Measurements from ENCODE around the gene NUP37. TPM values are rescaled to one million over a fixed set of nuclear protein-coding genes. Genes with fewer than 3 reads are reported as not detected.
A peak's percentile ranks its signal among the peaks of the same experiment; 100 is the strongest.
"Not testable (repeated sequence)": the region's sequence is repeated elsewhere in the genome, so short reads cannot be mapped to it uniquely, and the experiment has no call there.

Gene NUP37, protein sequence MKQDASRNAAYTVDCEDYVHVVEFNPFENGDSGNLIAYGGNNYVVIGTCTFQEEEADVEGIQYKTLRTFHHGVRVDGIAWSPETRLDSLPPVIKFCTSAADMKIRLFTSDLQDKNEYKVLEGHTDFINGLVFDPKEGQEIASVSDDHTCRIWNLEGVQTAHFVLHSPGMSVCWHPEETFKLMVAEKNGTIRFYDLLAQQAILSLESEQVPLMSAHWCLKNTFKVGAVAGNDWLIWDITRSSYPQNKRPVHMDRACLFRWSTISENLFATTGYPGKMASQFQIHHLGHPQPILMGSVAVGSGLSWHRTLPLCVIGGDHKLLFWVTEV
- polyA plus RNA-seq (ENCODE audit: insufficient read length) = 15.8 TPM

DNA sequence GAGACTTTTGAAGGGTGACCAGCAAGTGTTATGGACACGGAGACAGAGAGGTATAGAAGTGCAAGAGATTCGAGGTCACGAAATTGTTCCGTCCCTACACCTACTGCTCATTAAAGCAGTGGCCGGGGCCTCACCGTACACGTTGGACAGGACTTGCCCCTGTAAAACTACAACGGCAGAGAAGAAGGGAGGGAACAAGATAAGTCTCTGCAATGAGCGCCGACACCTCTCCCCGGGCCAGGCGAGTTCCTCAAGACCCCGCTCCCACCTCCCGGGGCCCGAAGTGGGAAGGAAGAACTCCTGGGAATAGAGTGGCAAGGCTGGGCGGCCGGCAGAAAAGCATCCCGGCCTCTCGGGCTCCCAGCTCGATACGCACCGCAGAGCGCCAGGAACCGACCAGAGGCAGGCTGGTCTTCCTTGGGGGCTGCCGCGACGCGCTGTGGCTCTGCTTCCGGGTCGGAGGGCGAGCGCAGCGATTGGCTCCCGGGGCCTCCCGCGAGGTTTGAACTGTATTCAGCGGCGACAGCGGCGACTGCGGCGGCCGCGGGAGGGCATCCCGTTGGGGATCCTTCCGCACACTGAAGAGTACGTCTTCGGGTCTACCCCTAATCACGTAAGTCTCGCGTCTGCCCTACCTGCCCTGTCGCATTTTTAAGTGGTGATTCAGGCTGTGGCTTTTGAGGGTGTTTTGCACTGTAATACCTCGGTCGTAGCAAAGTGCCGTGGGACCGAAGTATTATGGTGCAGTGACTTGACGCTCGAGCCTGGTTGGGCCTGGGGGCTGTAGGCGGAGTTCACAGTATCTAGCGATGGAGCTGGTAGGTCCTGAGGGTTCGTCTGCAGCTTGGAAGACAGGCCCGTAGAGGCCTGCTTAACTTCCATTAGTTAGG is at the start of gene NUP37, which contains the start of gene PARPBP:
NUP37 (minus strand) TSS at position 441 of the 890 bp plus-strand sequence. CDS start 1,596 bp downstream, outside the sequence.
PARPBP (plus strand) TSS at position 510 of the 890 bp plus-strand sequence. CDS start 3,706 bp downstream, outside the sequence.
- peak; percentile 91 for DNase-seq

DNA sequence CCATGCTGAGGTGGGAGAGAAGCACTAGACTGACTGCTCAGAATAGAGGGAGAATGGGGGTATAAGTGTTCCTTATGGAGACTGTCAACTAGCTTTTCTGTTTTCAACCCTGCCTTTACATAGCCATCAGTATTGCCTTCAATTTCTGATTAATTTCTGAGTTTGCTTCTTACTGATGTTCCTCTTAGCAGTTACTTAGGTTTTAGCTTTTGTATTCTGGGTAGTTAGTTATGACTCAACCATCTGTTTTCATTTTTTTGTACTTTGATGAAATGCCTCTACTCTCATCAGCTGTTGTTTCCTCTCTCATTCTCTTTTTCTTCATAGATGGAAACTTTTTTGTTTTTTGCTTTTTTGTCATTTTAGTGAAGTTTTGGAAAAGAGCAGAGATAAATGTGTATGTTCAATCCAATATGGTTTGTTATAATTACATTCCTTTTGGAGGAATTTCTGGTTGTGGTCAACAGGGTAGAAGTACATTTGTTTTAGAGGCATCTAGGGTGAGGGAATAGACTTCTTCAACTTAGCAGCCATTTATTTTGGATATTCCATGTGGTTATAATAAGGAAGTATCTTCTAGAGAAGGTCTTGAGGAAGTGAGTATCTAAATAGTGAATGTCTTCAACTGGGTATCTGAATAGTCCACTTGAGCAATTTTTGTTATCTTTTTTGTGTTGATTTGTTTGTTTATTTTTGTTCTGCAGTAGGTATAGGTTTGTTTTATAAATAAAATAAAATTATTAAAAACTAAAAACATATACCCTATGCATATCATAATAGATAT is 48.1 kb upstream of the NUP37 start:
- DNase-seq = no peak

DNA sequence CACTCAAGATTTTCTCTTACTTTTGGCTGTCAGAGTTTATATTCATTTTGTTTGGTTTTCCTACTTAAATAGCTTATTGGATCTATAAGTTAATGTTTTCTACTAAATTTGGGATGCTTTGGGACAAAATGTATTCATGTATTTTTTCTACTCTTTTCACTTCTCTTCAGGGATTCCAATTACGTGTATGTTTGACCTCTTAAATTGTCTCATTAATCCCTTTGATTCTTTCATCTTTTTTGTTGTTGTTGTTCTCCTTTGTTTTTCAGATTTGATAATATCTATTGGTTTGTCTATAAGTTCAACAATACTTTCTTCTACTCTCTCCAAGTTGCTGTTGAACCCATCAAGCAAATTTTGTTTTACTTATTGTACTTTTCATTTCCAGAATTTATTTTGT is 43.5 kb upstream of the NUP37 start:
- DNase-seq = no peak

DNA sequence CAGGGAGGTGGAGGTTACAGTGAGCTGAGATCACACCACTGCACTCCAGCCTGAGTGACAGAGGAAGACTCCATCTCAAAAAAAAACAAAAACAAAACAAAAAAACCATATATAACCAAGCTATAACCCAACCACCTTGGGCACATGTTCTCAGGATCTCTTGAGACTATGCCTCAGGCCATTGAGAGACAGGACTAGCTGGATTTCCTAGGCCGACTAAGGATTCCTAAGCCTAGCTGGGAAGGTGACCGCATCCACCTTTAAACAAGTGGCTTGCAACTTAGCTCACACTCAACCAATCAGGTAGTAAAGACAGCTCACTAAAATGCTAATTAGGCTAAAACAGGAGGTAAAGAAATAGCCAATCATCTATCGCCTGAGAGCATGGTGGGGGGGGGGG is 35.3 kb upstream of the NUP37 start:
- not testable (repeated sequence) for DNase-seq

DNA sequence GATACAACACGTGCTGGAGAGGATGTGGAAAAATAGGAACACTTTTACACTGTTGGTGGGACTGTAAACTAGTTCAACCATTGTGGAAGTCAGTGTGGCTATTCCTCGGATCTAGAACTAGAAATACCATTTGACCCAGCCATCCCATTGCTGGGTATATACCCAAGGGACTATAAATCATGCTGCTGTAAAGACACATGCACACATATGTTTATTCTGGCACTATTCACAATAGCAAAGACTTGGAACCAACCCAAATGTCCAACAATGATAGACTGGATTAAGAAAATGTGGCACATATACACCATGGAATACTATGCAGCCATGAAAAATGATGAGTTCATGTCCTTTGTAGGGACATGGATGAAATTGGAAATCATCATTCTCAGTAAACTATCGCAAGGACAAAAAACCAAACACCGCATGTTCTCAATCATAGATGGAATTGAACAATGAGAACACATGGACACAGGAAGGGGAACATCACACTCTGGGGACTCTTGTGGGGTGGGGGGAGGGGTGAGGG is 27.2 kb upstream of the NUP37 start:
- not testable (repeated sequence) for DNase-seq

DNA sequence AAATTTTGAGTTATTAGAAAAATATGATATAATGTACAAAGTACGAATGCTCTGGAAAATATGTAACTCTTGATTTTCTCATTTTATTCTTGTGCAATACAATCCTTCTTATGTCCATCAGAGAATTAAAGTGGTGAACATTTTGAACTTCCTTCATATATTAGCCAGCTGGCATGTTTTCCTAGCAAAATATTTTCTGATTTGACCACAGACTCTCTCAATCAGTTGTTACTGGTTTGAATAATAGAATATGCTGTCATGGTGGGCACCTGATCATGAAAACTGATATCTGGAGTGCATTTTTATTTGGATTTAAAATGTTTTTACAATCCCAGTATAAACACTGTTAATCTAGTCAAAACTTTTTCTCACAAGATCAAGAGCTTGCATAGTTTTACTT is 24.3 kb upstream of the NUP37 start:
- no peak for DNase-seq

DNA sequence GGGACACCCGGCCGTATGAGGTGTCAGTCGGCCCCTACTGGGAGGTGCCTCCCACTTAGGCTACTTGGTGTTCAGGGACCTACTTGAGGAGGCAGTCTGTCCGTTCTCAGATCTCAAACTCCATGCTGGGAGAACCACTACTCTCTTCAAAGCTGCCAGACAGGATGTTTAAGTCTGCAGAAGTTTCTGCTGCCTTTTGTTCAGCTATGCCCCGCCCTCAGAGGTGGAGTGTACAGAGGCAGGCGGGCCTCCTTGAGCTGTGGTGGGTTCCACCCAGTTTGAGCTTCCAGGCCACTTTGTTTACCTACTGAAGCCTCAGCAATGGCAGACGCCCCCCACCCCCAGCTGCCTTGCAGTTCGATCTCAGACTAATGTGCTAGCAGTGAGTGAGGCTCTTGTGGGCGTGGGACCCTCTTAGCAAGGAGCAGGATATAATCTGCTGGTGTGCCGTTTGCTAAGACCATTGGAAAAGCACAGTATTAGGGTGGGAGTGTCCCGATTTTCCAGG is 23.0 kb upstream of the NUP37 start:
- DNase-seq = not testable (repeated sequence)

DNA sequence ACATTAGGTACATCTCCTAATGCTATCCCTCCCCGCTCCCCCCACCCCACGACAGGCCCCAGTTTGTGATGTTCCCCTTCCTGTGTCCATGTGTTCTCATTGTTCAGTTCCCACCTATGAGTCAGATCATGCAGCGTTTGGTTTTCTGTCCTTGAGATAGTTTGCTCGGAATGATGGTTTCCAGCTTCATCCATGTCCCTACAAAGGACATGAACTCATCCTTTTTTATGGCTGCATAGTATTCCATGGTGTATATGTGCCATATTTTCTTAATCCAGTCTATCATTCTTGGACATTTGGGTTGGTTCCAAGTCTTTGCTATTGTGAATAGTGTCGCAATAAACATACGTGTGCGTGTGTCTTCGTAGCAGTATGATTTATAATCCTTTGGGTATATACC is 17.7 kb upstream of the NUP37 start:
- DNase-seq = not testable (repeated sequence)

DNA sequence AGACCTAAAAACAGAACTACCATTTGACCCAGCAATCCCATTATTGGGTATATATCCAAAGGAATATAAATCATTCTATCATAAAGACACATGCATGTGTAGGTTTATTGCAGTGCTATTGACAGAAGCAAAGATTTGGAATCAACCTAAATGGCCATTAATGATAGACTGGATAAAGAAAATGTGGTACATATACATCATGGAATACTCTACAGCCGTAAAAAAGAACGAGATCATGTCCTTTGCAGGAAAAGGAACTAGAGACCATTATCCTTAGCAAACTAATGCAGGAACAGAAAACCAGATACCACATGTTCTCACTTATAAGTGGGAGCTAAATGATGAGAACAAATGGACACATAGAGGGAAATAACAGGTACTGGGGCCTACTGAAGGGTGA is 11.5 kb upstream of the NUP37 start:
- DNase-seq = not testable (repeated sequence)

DNA sequence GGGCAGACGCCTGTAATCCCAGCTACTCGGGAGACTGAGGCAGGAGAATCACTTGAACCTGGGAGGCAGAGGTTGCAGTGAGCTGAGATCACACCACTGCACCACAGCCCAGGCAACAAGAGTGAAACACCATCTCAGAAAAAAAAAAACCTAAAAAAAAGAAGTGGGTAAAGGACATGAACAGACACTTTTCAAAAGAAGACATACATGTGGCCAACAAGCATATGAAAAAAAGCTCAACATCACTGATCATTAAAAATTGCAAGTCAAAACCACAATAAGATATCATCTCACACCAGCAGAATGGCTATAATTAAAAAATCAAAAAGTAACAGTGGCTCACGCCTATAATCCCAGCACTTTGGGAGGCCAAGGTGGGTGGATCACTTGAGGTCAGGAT is 10.8 kb upstream of the NUP37 start:
- DNase-seq = not testable (repeated sequence)

DNA sequence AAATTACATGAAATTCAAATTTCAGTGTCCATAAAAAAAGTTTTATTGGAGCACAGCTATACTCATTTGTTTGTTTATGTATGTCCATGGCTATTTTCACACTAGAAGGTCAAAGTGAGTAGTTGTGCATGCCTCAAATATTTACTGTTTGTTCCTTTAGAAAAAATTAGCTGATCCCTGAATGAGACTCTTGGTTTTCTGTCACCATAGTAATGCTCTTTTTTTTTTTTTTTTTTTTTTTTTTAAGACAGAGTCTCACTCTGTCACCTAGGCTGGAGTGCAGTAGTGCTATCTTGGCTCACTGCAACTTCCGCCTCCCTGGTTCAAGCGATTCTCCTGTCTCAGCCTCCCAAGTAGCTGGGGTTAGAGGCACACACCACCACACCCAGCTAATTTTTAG is 1.4 kb upstream of the NUP37 start:
- not testable (repeated sequence) for DNase-seq

DNA sequence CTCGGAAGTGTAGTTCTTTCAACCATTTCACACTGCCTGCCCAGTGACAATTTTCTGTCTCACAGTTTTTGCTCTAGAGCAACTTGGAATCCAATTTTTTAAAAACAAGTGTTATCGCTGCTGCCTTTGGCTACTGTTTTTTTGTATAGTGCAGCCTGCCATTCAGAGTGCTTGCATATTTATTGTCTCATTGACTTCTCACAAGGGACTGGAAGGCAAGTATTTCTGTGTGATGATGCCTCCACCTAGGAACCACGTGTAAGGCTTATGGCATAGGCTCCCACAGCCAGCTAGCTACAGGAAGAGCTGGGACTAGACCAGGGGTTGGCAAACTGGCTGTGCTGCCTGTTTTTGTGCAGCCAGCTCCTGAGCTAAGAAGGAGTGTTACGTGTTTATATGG is 972 bp upstream of the NUP37 start:
- no peak for DNase-seq

DNA sequence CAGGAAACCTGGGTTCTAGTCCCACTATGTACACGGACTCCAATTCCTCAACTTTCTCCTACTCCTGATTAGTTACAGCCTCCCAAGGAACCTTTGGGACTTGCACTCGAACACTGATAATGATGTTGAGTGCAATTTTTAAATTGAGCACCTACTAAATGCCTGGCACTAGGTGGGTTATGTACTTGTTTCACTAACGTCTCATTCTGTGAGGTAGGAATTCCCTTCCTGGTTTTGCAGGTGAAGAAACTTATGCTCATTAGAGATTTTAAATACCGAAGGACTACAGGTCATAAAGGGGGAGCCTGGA is 605 bp upstream of the NUP37 start:
- no peak for DNase-seq

DNA sequence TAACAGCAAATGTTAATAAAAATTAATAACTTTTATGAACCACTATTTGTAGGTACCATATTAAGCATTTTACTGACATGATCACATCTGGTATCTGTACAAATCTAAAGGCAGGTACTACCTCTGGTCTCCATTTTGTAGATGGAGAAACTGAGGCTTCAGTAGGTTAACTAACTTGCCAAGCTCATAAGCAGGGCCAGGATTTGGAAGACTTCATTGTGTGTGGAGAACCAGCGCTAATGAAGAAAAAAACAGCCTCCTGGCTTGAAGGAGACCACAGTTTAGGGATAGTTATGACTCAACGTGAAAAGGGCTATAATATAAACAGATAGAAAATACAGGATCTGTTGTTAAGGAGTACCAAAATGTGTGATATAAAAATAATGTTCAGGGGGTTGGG is 1.0 kb downstream of the NUP37 start:
- no peak for DNase-seq

DNA sequence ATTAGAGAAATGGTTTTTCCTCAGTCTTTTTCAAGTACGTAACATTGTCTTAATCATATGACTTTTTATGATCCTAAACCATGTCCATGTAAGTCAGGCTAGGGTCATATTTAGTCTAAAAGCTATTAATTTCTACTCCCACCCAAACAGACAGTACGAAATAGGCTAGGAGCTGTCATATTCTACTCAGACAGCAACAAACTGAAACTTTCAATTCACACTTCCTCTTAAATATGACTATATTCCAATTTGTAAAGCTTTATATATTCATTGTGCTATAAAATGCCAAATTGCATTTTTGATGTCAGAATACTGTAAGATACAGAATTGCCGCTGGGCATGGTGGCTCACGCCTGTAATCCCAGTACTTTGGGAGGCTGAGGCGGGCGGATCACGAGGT is 3.5 kb downstream of the NUP37 start:
- DNase-seq = no peak

DNA sequence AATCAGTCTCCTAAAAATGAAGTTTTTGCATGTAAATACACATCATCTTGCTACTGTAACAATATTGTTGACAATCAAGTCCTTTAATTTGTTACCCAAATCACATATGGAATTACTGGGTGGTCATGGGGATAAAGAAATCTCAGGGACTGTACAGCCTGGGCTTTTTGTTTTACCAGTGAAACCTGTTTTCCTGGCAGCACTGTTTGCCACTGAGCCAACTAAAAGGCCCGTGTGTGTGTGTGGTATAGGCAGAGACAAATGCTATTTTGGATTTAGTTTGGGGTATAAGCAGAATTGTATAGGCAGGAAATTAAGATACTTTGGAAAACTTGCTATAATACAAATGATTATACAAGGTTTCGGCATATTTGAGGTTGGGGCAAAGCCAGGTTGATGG is 5.7 kb downstream of the NUP37 start:
- no peak for DNase-seq

DNA sequence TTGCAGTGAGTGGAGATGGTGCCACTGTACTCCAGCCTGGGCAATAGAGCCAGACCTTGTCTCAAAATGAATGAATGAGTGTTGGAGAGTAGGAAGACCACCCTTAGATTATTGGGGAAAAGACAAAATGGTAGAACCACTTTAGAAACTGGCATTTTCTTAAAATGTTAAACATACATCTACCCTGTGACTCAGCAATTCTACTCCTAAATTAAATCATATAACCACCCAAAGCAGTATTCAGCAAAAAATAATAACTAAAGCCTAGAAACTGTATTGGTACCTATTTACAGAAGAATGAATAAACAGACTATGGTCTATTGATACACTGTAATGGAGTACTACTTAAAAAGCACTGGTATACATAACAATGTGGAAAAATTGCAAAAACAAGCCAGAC is 9.1 kb downstream of the NUP37 start:
- DNase-seq = no peak

DNA sequence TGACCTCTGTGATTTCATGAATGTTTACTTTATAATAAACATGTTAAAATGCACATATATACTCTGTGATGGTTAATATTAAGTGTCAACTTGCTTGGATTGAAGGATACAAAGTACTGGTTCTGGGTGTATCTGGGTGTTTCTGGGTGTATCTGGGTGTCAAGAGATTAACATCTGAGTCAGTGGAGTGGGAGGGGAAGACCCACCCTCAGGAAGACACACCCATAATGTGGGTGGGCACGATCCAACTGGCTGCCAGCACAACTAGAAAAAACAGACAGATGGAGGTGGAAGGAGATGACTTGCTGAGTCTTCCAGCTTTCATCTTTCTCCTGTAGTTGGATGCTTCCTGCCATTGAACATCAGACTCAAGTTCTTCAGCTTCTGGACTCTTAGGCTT is 11.9 kb downstream of the NUP37 start:
- no peak for DNase-seq

DNA sequence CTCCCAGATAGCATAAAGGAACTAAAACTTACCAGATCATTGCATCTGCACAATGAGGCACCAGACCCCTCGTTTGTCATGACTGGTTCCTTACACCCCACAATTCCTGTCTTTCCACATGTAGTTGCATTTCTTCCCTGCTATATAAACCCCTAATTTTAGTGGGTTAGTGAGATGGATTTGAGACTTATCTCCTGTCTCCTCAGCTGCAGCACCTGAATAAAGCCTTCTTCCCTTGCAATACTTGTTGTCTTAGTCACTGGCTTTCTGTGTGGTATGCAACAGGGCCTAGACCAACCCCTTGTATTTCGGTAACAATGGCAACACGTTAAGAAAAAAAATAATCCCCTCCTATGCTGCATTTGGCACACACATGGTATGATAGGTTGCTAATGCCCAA is 13.0 kb downstream of the NUP37 start:
- DNase-seq = no peak

DNA sequence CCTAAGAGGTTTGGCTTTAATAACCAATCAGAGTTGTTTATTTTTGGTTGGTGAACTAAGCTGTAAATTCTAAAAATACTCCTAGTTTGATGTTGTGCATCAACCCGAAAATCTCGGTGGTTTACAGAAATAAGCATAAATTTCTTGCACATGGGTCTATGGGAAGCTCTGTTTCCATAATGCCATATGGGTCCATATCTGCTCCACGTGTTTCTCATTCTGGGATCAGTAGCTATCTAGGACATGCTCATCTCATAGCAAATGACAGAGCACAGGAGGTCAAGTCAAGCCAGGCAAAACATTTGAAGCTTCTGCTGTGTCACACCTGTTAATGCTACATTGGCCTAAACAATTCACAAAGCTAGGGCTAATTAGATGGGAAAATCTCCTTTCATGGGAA is 23.1 kb downstream of the NUP37 start:
- DNase-seq = no peak

DNA sequence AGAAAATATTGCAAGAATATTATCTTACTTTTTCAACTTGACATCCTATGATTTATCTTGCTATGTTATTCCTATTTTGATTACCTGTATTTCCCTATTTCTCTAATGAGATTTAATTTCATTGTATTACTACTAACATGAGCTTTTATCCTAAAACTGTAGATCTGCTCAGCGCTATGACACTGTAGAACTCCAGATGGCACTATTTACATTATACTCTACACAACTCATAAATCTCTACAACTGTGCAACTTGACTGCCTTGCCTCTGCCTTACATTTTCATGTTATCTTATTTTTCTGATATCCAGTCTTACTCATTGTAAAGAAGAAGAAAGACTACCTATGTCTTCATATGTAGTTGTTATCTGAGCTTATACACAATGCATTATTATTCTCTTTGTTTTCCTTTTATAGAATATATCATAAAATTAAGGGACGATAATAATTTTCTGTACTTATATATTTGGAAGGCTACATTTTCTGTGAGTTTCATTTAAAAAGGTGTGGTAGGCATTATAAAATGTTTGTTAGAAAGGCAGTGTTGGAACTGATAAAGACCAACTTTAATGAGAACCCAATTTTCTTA is 24.1 kb downstream of the NUP37 start:
- peak; percentile 15 for DNase-seq

DNA sequence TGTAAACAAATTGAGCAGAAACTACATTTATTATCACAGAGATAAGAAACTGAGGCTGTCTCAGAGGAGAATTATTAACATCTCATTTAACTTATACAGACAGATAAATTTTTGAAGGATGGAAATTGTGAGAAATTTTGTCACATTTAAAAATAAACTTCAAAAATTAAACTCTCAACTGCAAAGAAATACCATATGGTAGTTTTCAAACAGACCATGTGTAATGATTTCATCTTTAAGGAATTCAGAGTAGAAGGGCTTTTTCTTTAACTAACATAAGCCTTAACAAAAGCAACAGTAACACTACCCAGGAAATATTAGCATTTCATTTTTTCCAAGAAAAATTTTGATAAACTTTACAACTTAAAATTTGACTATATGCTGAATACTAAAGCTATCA is 26.6 kb downstream of the NUP37 start:
- DNase-seq = no peak
